GM13977 (cell line): ENCODE data around the gene ENPP3.
"Not testable (repeated sequence)": the region's sequence is repeated elsewhere in the genome, so short reads cannot be mapped to it uniquely, and the experiment has no call there.

Experiments used
- DNase-seq: peaks from one replicate; pipeline ENCODE4 v3.0.0; 2012; ENCODE audit warnings: low spot score
- CTCF ChIP-seq: IDR thresholded peaks from 2 replicates; pipeline ENCODE4 v1.5.1; 2012; ENCODE audit warnings: mild to moderate bottlenecking, control low read depth; ENCODE audit not compliant: insufficient read depth; ENCODE audit errors: extremely low read depth, missing control alignments
- in situ Hi-C: fragments of 300-500 bp; cut with MboI; formaldehyde crosslinking; loops from one replicate; pipeline ENCODE4 v1.12.0; 2022; ENCODE audit warnings: low sequenced_read_pairs, low pct_unique_long_range_greater_than_20kb, mixed read lengths, inconsistent platforms; ENCODE audit not compliant: unreplicated experiment

Gene ENPP3

DNA sequence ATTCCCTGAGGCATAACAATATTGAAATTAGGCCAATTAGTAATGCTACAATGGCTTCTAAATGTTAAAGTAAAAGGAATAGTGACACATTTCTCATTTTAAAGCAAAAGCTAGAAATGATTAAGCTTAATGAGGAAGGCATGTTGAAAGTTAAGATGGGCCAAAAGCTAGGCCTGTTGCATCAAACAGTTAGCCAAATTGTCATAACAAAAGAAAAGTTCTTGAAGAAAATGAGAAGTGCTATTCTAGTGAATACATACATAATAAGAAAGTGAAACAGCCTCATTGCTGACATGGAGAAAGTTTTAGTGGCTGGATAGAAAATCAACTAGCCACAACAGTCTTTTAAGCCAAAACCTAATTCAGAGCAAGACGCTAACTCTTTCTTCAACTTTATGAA lies 51.2 kb downstream of the ENPP3 start:
- peak; percentile 22 for DNase-seq
- no peak for TF ChIP-seq CTCF
- in situ Hi-C loops = no loop called here

- DNase-seq = no peak
- in situ Hi-C loops = loop anchor here (10.0 kb wide), 1 partner anchor 223 kb away; no protein-coding TSS in a partner anchor
- TF ChIP-seq CTCF = no peak
Measured at GRCh38 chr6:131692031-131692430, 54.9 kb downstream of the ENPP3 start.

GRCh38 chr6:131692589-131692988 lies 55.5 kb downstream of the ENPP3 start:
- in situ Hi-C loops = loop anchor here (10.0 kb wide), 1 partner anchor 222 kb away; no protein-coding TSS in a partner anchor
- no peak for DNase-seq
- no peak for TF ChIP-seq CTCF

- in situ Hi-C loops = loop anchor here (10.0 kb wide), 1 partner anchor 221 kb away; no protein-coding TSS in a partner anchor
- no peak for DNase-seq
- no peak for TF ChIP-seq CTCF
Measured at GRCh38 chr6:131693384-131693783, 56.3 kb downstream of the ENPP3 start.

DNA sequence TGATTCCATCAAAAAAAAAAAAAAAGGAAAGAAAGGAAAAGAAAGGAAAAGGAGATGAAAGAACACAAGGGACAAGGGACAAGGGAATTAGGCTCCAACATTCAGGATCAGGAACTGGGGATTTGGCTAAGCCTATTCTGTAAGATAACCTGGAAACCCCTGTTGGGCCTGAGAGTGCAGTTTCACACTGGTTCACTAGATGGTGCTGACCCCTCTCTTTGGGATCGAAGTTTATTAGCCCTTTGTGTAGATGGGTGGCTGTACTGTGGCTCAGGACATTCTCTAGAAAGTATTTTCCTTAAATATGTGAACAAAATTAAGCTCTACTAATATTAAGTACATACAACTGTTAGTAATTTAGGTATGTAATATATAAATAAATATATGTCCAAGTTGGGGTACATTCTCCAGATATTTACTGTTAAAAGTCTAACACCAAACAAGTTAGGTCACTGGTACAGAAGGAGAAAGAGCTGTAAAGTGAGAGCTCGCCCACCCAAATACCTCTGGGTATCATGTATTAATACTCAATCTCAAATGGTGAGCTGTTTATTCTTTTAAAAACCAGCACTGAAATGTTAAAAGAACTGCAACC lies 57.8 kb downstream of the ENPP3 start:
- in situ Hi-C loops = loop anchor here (10.0 kb wide), 1 partner anchor 220 kb away; no protein-coding TSS in a partner anchor
- peak; percentile 60 for DNase-seq
- peak; percentile 70 for TF ChIP-seq CTCF

DNA sequence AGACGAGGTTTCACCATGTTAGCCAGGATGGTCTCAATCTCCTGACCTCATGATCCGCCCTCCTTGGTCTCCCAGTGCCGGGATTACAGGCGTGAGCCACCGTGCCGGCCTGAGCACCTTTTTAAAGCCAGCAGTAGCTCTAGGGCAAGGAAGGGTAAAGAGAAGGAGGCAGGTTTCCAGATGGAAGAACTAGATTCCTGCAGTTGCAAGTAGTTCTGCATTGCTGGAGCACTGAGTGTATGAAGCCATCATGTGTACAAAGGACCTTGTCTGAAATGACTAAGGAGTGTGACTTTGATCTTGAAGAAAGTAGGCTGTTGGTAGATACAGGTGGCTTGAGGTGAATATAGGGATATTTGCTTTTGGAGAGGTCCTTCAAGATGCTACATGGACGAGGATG lies 59.9 kb downstream of the ENPP3 start:
- in situ Hi-C loops = loop anchor here (10.0 kb wide), 1 partner anchor 218 kb away; no protein-coding TSS in a partner anchor

GRCh38 chr6:131700851-131701250 lies 63.7 kb downstream of the ENPP3 start:
- in situ Hi-C loops, DNase-seq: not testable (repeated sequence)

More for the DNA sequence above, 59.9 kb downstream of the ENPP3 start:
- DNase-seq = no peak
- no peak for TF ChIP-seq CTCF

DNA sequence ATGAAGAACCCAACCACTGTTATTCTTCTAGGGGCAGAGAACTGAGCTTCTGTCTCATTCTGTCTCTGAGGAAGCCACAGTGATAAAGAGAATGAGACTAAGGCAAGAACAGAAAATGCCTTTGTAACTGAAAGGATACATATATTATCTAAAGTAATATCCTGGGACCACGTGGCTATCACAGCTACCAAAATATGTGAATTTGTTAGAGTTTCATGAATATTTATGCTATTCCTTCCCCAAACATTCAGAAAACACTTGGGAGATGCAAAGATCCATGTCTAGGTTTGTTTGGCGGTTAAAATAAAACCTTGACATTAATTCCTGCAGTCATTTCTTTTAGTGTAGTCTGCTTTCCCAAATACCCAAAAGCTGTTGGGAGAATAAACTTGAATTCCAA lies 66.8 kb downstream of the ENPP3 start:
- DNase-seq, in situ Hi-C loops: not testable (repeated sequence)

- in situ Hi-C loops, DNase-seq: not testable (repeated sequence)
Measured at GRCh38 chr6:131710917-131711316, 73.8 kb downstream of the ENPP3 start, which contains the start of gene CTAGE9. Gene CTAGE9, minus strand, starts transcription at chr6:131711017. Its CDS starts 0 bp downstream, at chr6:131711017.

GRCh38 chr6:131715567-131715966 lies 78.5 kb downstream of the ENPP3 start:
- in situ Hi-C loops, DNase-seq: not testable (repeated sequence)
